DOHH2 (cell line): ENCODE measurements around the gene MAP3K9.

ENCODE experiments used
- CTCF ChIP-seq: fragments of 200-600 bp; sonication (generic); IDR thresholded peaks from one replicate; pipeline ENCODE4 v1.5.1; 2014; ENCODE audit warnings: antibody characterized with exemption, mild to moderate bottlenecking, low read depth, low read length; ENCODE audit not compliant: poor library complexity, severe bottlenecking
- EZH2phosphoT487 ChIP-seq: fragments of 200-600 bp; sonication (generic); IDR thresholded peaks from 2 replicates; pipeline ENCODE4 v1.6.1; 2017; ENCODE audit warnings: borderline replicate concordance, mild to moderate bottlenecking, antibody characterized with exemption, low read length, moderate library complexity, mixed read lengths

GRCh38 chr14:70838076-70838475, 28.8 kb upstream of the MAP3K9 start:
- TF ChIP-seq CTCF: no peak
- TF ChIP-seq EZH2phosphoT487: no peak
